GM21390 (cell line): ENCODE results near the gene LIPM.
"Not testable (repeated sequence)": the region's sequence is repeated elsewhere in the genome, so short reads cannot be mapped to it uniquely, and the experiment has no call there.

ENCODE experiments used
- ATAC-seq: cut with Tn5 transposase; IDR thresholded peaks from one replicate; pipeline ENCODE4 v1.9.1; 2021; ENCODE audit not compliant: unreplicated experiment

Gene LIPM

GRCh38 chr10:88837632-88838031 is 35.1 kb downstream of the LIPM start:
- not testable (repeated sequence) for ATAC-seq

DNA sequence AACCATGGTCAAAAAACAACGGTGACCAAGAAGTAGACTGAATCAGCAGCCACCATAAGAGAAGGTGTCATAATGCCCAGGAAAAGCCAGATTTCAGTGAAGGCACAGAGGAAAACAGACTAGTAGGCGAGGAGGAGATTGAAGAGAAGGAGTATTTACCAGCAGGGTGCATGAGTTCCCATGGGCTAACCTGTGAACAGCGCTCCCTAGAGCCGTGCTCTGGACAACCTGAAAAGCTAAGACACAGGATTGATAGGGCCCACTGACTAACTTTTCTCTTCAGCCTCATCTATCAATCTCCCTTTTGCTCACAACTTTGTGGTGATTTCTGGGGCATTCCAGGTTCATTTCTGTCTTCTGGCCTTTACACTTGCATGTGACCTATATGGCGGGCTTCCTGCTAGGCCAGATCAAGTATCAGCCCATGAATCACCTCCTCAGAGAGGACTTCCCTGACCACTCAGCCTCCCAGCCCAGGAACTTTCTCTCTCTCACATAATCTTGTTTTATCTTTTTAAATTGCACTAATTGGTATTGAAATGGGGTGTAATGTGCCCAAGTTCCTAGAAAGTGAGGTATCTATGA is 36.3 kb downstream of the LIPM start:
- no peak for ATAC-seq

DNA sequence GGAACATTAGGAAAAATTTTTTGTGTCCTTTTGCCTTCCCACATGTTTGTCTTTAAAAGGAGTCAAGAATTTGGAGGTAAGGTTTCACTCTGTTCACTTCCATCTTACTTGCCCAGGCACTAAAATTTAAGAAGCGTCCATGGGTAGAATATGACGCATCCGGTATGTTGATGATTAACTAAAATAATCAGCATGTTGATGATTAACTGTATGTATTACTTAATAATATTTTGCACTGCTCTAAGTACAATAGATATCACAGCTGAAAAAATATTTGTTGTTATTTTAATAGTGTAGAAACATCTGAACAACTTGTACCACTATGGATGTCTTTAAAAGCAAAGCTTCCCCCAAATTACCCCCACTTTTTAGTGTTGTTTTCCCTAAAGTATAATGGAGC is 37.6 kb downstream of the LIPM start:
- no peak for ATAC-seq

DNA sequence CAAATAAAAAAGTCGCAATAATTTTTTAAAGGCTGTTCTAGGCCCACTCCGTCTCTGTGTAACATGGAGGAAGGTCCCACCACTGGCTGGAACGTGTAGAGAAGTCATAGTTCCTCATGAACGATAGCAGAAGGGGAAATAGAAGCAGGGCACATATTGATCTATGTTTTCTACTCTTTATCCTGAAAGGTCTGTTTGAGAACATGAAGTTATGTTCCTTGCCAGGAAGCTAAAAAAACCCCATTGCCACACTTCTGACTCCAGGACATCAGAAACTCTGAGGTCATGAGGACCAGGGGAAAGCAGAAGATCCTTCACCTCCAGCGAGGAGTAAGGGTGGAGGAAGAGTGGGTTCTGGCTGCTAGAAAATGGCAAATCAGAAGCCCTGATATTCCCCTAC is 38.4 kb downstream of the LIPM start:
- no peak for ATAC-seq

GRCh38 chr10:88841316-88842111 is 39.0 kb downstream of the LIPM start:
- ATAC-seq, result no peak

DNA sequence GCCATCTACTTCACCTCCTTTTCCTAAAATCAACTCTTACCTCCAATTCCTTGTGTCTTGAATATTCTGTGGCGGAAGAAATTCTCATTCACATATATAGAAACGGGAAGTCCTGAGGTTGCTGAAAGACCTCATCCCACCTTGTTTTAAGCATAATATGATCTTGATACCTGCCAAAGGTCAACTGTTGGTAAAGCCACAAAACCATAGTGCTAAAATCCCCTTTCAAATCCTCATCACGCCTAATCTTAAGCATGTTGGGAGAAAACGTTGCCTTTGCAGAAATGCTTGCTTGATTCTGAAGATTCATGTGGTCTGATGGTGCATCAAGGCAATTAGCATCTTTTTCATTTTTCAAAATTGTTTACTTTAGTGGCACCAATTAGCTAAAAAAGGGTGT is 40.6 kb downstream of the LIPM start:
- ATAC-seq, result no peak

GRCh38 chr10:88848499-88848898 is 46.0 kb downstream of the LIPM start:
- ATAC-seq, result no peak

GRCh38 chr10:88849234-88849633 is 46.7 kb downstream of the LIPM start:
- ATAC-seq, result no peak

DNA sequence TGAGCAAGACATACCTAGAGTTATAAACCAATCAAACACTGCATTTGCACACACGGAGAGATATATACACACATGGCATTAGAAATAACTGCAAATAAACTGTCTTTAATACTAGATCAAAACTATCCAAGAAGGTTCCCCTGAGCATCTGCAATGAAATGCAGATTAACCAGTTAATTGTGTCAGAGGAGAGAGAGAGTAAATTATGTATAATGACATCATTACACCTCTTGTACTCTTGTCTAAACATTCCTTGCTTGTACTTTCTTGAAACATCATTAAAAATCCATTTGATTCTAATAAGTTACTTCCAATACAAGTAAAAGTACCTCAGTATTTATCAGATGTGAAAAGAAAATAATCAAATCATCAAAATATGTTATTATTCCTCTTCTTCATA is 48.2 kb downstream of the LIPM start:
- ATAC-seq, result no peak

DNA sequence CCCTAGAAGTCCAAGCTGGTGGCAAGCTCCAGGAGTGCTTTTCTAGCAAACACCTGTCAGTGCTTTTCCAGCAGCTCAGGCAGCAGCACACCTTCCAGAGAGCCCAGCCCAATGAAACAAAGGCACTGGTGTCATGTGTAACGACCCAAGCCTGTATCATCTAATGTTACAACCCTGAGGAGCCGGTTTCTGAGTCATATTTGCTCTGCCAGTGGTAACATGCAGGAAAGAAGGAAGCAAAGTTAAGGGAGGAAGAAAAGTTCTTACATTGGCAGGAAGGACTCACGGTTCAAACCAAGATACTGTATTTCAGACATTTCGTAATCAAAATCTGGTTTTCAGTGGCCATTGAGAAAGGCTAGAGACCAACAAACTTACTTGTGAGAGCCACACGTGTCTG is 49.2 kb downstream of the LIPM start, which contains the start of gene ANKRD22:
TSS of gene ANKRD22 (minus strand) at position 139 of the 400 bp plus-strand sequence. CDS start 237 bp downstream, outside the sequence.
- ATAC-seq, result no peak

GRCh38 chr10:88852327-88852726 is 49.8 kb downstream of the LIPM start:
- no peak for ATAC-seq

DNA sequence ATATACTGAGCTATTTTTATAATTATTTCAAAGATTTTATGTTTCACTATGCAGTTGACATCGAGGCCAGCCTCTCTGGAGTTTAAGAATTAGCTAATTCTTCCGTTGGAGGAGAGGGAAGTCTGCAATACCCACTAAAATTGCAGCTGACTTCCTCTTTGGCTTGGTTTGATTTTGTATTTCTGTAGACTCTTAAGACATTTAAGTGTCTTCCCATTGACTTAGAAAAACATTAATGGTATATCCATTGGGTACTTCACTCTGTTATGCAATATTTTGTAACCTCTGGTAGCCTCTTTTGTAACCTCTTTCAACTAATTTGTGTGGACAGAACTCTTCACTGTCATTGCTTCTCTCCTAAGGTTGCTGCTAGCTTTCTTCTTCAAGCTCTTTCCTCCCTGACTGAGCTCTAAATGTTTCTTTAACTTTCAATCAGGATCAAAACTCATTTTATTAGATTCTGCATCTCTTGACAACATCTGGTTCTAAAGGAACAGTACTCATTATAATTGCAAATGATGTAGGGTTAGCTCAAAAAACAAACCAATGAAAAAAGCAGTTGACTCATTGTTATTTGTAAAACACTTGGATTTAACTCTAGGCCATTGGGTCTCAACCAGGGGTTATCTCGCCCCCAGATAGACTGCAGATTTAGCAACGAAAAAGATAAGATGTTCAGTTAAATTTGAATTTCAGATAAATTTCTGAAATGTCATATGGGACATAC is 50.8 kb downstream of the LIPM start:
- ATAC-seq, result no peak

- ATAC-seq, result no peak
These were observed 52.2 kb downstream of the LIPM start for GRCh38 chr10:88854684-88855083.

GRCh38 chr10:88857831-88858230 is 55.3 kb downstream of the LIPM start:
- no peak for ATAC-seq

DNA sequence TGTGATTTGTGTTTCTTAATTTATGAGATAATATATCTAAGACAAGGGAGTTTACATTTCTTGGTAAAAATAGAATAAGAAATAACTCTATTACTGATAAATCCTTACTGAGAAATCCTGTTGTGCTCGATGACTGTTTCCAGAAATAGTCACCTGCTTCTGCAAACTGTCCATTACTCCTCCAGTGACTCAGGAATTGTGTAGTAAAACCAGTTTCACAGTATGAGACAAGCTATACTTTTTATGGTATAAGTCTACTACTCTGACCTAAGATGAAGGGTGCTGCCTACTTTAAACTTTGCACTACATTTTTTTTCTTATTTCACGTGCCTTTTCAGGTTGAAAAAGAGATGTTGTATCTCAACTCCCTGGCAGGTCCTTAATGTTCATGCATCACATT is 56.0 kb downstream of the LIPM start:
- ATAC-seq, result no peak

GRCh38 chr10:88861036-88861435 is 58.5 kb downstream of the LIPM start:
- ATAC-seq, result no peak

DNA sequence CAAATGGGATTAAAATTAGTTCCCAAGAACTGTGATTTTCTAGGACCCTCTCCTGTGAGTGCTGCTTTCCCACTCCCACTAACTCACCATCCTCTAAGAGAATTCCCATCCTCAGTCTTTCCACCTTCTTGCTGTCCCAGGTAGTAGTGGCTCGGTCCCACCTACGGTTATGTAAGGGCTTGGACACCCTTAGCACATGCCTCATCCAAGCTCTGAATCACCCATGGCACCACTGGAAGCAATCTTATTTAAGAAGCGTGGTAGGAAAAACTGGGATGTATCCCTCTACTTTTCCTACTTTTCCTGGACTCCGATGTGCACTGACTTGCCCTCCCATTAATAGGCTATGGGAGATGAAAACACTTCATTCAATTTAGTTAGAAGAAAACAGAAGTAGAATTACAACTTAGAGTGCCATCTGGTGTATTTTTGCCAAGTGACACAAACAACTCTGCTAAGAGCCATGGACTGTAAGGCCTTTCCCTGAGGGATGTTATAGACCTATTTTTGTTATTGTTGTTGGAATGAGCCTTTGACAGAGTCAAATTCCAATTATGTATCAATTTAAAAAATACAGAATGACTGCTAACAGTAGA is 62.8 kb downstream of the LIPM start:
- no peak for ATAC-seq

DNA sequence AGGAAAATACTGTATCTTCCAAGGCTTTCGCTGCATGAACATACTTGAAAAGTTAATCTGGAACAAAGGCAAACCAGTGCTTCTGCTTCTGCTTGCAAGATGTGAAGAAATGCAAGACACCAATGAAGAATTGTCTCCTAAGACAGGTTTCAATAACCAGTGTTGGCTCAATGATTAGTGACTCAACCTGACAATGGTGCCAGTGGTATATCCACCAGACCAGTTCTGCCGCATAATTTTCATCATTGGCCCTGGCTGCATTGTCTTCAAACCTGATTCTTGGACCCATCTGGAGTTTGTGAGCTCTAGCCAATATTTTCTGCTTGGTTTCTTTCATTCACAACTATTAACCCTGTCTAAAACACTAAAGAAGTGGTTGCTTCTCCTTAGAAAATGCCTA is 63.9 kb downstream of the LIPM start:
- no peak for ATAC-seq

DNA sequence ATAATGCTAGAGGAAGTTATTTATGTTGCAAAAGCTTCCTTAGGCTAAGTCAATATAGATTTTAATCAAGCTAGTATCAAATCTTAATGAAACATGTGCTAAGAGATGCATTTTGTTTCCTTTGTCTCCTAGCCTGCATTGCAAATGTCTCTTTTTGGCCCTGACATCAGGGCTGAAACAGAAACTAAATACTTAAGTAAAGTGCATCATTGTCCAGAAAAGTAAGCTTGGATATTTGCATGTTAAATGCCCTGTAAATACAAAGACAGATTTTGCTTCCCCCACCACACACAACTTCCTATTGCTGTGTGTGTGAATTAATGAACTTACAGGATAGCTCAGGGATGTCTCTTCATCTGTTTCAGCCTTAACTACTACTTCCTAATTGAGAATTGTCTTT is 67.6 kb downstream of the LIPM start:
- peak; percentile 58 for ATAC-seq
